ENCODE measurements around the gene KATNB1. TPM values are rescaled to one million over a fixed set of nuclear protein-coding genes. Genes with fewer than 3 reads are reported as not detected.
"Not testable (repeated sequence)": the region's sequence is repeated elsewhere in the genome, so short reads cannot be mapped to it uniquely, and the experiment has no call there.

The KATNB1 gene
- polyA plus RNA-seq, 4 donors = 19.3 to 26.8 (median 23.3) TPM

DNA sequence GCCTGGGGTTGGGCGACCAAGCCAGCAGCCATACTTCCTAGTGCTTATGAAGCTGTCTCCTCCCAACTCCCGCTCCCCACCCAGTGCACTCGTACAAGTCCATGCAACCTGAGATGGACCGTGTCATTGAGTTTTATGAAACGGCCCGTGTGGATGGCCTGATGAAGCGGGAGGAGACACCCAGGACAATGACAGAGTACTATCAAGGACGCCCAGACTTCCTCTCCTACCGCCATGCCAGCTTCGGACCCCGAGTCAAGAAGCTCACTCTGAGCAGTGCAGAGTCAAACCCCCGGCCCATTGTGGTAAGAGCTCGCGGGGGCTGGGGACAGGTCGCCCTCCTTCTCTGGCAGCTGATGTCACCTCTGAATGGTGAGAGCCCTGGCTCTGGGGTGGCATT lies 11.0 kb upstream of the KATNB1 start:
- DNase-seq (ENCODE audit: low read depth in 4 of 4, low spot score in 2 of 4) = no peak

DNA sequence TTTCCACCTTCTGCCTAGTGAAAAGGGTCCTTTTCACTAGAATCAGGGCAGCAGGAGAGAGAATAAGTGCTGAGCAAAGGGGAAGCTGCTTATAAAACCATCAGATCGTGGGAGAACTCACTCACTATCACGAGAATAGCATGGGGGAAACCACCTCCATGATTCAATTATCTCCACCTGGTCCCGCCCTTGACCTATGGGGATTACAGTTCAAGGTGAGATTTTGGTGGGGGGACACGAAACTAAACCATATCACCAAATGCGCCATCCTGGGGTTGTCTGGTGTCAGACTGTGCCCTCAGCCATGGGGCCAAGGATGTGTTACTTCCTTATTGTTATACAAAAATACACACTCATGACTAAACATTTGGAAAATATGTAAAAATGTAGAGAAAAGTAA lies 10.4 kb upstream of the KATNB1 start:
- DNase-seq (ENCODE audit: low read depth in 4 of 4, low spot score in 2 of 4) = no peak

DNA sequence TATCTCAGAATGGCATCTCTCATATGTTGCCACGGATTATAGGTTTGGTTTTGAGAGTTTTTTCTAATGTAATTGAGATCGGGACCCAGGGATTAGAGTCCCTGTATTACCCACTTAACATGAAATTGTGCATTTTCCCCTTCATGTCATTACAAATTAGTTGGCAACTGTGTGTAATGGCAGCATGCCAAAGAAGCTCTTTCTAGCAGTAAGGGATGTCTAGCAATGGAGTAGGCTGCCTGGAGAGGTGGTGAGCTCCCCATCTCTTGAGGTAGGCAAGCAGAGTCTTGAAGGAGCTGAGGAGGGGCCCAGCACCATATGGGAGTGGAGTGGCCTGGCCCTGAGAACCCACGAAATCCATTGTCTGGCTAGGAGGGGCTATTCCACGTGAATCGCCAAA lies 10.0 kb upstream of the KATNB1 start:
- DNase-seq (ENCODE audit: low read depth in 4 of 4, low spot score in 2 of 4) = no peak

DNA sequence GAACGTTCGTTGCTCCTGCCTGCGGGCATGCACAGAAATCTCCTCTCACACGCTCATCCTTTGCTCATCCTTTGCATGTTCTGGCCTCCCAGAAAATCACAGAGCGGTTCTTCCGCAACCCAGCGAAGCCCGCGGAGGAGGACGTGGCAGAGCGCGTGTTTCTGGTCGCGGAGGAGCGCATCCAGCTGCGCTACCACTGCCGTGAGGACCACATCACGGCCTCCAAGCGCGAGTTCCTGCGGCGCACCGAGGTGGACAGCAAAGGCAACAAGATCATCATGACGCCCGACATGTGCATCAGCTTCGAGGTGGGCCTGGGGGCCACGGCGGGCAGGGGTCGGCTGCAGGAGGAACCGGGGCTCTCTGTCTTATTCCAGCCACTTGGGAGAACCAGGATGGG lies 9.6 kb upstream of the KATNB1 start:
- no peak for DNase-seq (ENCODE audit: low read depth in 4 of 4, low spot score in 2 of 4)

DNA sequence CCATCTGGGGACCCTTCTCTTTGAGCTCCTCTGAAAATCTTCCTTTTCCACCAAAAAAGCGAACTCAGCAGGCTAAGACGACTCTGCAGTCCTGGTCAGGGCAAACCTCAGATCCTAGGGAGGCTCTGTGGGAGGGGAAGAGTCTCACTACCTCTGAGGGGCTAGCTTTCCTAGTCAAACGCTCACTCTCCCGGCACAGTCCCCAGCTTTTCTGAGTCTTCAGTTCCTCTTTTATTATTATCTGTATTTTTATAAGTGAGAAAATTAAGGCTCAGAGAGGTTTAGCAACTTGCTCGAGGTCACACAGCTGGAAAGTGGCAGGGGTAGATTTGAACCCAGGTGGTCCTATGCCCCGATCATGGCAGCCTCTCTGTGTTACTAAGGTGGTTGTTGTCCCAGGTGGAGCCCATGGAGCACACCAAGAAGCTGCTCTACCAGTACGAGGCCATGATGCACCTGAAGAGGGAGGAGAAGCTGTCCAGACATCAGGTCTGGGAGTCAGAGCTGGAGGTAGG lies 9.1 kb upstream of the KATNB1 start:
- no peak for DNase-seq (ENCODE audit: low read depth in 4 of 4, low spot score in 2 of 4)

DNA sequence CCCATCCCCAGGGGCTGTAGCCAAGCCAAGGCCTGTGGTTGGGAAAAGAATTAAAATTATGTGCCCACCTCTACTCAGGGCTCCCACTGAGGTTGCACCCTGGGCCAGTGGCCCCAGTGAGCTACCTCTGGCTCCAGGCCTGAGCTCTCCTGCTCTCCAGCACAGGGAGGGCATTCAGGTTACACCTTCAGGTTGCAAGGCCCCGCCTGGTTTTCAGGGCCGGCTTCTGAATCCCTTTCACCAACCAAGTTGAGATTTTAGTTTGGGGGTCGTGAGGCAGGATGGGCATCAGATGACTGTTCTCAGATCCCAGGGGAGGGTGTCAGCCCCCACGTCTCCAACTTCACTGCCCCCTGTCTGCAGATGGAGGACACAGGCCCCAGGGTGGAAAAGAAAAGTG lies 8.0 kb upstream of the KATNB1 start:
- DNase-seq (ENCODE audit: low read depth in 4 of 4, low spot score in 2 of 4) = no peak

DNA sequence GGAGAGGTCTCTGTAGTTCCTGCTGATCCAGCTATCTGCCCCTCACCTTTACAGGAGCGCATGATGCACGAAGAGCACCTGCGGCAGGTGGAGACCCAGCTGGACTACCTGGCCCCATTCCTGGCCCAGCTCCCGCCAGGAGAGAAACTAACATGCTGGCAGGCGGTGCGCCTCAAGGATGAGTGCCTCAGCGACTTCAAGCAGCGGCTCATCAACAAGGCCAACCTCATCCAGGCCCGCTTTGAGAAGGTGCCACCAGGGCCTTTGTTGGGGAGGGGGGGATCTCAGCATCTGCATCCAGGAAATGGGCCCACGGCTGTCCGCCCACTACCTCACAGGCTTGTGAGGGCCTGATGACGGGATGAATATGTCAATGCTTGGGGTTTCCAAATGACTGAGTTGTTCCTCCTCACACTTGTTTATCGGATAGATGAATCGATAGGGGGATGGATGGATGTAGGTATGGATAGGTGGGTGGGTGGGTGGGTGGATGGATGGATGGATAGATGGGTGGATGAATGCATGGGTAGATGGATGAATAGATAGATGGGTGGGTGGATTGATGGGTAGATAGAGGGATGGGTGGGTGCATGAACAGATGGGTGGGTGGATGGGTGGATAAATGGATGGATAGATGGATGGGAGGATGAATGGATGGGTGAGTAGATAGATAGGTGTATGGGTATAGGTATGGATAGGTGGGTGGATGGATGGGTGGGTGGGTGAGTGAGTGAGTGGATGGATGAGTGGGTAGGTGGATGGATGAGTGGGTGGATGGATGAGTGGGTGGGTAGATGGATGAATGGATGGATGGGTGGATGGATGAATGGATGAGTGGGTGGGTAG lies 7.0 kb upstream of the KATNB1 start:
- no peak for DNase-seq (ENCODE audit: low read depth in 4 of 4, low spot score in 2 of 4)

DNA sequence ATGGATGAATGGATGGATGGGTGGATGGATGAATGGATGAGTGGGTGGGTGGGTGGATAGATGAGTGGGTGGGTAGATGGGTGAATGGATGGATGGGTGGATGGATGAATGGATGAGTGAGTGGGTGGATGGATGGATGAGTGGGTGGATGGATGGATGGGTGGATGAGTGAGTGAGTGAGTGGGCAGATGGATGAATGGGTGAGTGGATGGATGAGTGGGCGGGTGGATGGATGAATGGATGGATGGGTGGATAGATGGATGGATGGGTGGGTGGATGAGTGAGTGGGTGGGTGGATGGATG lies 6.4 kb upstream of the KATNB1 start:
- DNase-seq (ENCODE audit: low read depth in 4 of 4, low spot score in 2 of 4) = no peak

DNA sequence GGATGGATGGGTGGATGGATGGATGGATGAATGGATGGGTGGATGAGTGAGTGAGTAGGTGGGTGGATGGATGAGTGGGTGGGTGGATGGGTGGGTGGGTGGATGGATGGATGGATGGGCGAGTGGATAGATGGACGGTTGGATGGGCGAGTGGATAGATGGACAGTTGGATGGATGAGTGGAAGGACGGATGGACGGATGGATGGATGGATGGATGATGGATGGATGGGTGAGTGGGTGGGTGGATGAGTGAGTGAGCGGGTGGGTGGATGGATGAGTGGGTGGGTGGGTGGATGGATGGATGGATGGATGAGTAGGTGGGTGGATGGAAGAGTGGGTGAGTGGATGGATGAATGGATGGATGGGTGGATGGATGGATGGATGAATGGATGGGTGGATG lies 5.7 kb upstream of the KATNB1 start:
- not testable (repeated sequence) for DNase-seq (ENCODE audit: low read depth in 4 of 4, low spot score in 2 of 4)

DNA sequence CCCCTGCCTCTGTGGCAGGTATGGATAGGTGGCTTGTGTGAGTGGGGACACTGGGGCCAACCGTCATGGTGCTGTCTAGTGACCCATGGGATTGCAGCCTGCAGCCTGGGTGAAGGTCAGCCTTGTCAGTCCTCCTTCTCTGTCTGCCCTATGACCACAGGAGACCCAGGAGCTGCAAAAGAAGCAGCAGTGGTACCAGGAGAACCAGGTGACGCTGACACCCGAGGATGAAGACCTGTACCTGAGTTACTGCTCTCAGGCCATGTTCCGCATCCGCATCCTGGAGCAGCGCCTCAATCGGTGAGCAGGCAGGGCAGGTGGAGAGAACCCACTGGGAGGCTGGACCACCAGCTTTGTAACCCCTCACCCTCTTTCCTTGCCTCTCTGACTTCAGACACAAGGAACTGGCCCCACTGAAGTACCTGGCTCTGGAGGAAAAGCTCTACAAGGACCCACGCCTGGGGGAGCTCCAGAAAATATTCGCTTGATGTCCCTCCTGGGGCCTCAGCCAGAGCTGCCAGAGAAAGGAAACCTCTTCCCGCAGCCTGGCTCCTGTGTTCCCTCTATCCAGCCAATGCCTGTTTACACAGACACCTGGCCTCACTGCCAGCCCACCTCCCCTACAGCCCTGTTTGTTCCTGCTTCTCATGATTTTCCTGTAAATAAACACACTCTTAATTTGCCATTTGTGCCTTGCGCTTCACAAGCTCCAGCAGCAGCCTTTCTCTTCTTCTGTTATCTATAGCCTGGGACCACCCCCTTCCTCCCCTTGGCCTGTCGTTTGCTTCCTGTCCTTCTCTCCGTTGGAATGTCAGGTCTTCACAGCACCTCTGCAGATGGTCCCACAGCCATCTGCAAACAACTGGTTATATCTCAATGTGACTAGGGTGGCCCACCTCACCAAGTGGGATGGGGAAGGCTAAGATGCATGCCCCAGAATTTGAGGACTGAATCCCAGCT lies 4.5 kb upstream of the KATNB1 start:
- DNase-seq (ENCODE audit: low read depth in 4 of 4, low spot score in 2 of 4) = no peak

DNA sequence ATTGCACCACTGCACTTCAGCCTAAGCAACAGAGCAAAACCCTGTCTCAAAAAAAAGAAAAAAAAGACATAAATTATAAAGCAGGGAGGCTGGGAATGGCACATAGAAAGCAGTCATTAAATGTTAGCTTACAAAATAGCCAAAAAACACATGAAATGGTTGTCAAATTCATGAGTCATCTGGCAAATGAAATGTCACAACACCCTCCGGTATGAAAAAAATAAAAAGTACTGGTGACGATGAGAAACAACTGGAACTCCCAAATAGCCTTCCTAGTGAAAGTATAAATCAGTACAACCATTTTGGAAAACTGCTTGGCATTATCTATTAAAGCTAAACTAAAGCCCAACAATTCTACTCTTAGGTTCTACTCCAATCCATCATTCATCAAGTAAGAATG lies 3.5 kb upstream of the KATNB1 start:
- no peak for DNase-seq (ENCODE audit: low read depth in 4 of 4, low spot score in 2 of 4)

DNA sequence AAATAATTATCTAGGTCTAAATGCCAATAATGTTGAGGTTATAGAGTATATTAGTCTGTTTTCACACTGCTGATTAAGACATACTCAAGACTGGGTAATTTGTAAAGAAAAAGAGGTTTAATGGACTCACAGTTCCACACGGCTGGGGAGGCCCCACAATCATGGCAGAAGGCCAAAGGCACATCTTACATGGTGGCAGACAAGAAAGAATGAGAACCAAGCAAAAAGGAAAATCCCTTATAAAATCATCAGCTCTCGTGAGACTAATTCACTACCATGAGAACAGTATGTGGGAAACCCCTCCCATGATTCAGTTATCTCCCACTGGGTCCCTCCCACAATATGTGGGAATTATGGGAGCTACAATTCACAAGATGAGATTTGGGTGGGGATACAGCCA lies 2.9 kb upstream of the KATNB1 start:
- DNase-seq (ENCODE audit: low read depth in 4 of 4, low spot score in 2 of 4) = no peak

DNA sequence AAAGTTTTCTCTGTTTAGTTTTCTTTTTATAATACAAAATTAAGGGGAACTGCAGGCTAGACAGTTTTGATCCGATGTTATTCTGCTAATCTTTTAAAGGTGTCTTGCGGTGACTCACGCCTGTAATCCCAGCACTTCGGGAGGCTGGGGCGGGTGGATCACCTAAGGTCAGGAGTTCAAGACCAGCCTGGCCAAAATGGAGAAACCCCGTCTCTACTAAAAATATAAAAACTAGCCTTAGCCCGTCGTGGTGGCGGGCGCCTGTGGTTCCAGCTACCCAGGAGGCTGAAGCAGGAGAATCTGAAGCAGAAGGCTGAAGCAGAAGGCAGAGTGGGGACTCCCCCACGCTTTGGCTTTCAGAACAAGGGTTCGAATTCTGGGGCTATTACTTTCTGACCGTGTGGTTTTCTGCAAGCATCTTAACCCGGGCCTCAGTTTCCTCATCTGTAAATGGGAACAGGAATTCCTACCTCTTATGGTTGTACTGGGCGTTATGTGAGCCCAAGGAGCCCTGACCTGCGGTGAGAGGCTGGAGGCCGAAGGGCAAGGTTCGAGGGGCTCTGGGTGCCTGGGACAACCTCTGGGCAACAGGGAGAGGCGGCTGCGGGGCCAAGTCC lies 1.2 kb upstream of the KATNB1 start:
- DNase-seq (ENCODE audit: low read depth in 4 of 4, low spot score in 2 of 4) = no peak

DNA sequence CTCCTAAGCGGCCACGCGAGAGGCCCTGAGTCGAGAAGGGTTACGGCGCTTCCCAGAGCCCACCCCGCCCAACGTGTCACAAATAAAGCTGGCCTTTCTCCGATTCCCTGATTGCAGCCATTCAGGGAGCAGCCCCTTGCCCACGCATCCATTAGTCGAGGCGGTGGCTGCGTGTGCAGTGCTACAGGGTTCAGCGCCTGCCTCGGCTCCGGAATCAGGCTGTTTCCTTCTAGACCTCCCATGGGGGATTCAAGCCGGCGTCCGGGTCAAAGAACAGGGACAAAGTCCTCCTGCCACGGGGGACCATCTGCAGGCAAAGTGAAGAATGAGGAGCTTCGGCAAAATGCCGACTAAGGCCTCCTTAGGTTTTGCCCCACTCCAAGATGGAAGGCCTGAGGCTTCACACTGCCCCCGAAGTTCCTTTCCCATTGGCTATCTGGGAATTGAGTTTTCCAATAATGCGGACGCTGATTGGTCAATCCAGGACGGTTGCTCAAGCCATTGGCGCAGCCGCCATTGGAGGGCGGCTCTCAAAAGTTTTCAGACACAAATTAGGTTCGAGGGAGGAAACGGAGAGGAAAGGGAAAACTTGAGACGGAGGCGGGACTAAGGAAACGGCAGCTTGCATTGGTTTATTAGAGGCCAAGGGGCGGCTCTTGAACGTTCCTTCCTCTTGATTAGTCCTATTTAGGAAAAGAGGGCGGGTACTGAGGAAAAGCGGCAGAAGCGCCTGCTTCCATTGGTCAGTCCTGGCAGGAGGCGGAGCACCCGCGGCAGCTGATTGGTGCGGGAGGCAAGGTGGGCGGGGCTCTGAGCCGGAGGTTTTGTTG lies 430 bp upstream of the KATNB1 start:
- DNase-seq (ENCODE audit: low read depth in 4 of 4, low spot score in 2 of 4) = peak; percentile 100

DNA sequence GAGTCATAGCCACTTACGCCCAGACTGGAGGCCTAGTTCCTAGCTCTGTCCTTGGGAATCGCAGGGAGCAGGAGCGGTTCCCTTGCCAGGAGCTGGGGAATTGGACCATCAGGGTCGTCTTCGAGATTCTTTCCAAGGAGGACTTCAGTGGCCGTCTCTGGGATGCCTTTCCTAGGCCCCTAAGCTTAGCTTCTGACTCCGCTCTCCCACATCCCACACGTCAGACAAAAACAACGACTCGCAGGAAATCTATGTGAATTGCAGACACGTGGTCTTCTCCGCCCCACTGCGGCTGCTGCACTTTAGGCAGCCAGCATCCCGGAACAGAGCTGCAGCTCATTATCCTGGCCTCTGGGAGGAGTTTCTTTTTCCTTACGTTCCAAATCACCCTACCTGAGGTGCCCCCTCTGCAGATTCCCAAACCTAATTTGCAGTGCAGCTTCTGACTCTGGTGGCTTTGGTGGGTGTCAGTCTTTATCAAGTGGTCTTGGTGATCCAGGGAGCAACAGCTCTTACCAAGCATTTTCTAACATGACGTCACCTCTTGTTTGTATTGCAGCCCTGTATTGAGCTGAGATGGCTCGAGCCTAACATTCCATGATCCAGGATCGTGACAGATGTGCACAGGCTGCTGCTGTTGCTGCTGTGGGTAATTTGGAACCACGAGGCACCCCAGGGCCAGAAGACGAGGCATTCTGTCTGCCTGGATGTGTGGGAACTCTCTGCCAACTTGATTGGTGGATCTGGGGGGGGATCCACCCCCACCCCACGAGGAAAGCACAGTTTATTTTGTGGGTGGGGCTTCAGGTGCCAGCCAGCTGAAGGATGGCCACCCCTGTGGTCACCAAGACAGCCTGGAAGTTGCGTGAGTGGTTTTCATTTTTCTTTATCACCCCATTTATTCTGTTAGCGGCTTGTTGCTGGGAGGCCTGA lies 1.1 kb downstream of the KATNB1 start:
- peak in 3 of 4 donors; percentile 52 to 66 (median 55) for DNase-seq (ENCODE audit: low read depth in 4 of 4, low spot score in 2 of 4)

DNA sequence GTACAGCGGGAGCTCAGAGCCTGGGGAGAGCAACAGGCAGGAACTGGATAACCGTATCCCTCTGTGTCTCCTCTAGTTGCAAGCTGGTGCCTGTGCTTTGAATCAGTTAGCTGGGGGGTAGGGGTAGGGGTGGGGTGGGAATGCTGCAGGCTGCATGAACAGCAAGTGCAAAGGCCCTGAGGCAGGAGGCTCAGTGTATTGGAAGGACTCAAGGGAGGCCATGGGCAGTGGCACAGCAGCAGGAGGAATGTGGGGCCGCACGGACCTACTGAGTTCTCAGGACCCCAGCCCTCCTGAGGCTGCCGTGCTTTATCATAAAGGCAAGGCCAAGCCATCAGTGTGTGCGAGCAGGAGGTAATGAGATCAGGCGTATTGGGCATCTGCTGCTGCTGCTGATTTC lies 3.3 kb downstream of the KATNB1 start:
- no peak for DNase-seq (ENCODE audit: low read depth in 4 of 4, low spot score in 2 of 4)

DNA sequence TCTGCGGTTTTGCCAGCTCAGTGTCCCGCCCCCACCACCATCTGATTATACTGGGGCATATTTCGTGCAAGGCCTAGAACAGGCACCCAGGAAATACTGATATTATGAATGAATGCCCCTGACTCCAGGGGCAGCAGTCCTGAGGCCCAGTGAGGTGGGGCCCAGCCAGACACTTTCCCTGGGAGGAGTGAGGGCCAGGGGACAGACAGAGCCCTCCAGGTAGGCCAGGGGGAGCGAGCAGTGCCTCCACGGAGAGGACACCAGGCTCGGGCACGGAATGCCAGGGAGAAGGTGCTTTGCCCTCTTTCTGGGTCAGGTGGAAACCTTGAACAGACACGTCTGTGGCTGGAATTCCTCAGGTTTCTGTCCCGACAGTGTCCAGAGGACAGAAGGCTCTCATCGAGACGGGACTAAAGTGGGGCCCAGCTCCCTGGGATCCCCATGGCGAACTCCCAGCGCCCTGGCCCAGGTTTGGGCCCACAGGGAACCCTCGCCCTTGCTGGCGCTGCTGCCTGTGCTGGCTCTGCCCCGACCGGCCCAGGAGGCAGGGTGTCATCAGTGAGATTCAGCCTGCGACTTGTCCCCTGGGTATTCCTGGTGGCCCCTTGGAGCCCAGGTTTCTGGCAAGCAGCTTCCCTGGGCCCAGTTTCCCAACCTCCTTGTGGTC lies 4.3 kb downstream of the KATNB1 start:
- DNase-seq (ENCODE audit: low read depth in 4 of 4, low spot score in 2 of 4) = no peak

DNA sequence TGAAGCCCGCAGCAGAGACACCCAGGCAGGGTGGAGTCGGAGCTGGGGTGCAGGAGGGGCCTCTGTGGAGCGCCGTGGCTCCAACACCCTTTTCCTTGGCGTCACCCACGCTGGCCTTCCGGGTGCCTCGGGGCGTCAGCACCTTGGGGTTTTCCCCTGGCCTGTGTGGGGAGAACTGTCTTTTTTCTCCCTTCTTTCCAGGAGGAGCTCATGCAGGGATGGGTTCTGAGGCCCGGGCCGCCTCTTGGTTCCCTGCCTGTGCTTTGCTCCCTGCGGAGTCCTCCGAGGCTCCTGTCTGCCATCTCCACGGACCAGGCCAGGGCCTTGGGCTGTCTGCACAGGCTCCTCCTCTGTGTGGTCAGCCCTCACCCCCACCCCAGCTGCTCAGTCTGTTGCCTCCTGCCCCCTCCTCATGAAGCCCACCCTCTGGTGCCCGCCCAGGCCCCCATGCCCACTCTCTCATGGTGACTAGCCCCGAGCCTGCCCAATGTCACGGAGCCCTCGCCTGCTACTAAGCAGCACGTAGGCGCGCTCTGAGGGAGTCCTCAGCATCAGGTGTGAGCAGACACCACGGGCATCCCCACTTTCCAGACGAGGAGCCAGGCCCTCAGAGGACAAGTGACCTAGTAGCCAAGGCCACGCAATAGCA lies 5.0 kb downstream of the KATNB1 start:
- DNase-seq (ENCODE audit: low read depth in 4 of 4, low spot score in 2 of 4) = no peak

All from left renal cortex interstitium (tissue), 4 donors.